Pancreas (tissue), 10 donors: ENCODE results near the gene KRTAP1-1. TPM values are rescaled to one million over a fixed set of nuclear protein-coding genes. Genes with fewer than 3 reads are reported as not detected.

ENCODE experiments used
- ATAC-seq, 4 donors: fragments of 200-7000 bp; cut with Tn5 transposase; one replicate each; pipeline versions ENCODE4 v1.8.0 to v1.9.1; 2020; ENCODE audit warnings: mild to moderate bottlenecking in 4 of 4, moderate library complexity in 4 of 4
- DNase-seq, 6 donors: peaks; one replicate each; pipeline ENCODE4 v3.0.0-alpha.2; 2020
- FAIRE-seq: peaks from 2 replicates; lab custom pipeline; 2012; peaks lifted over from hg19 to GRCh38; lab: Jason Lieb, UNC
- H3K27ac ChIP-seq, 4 donors: fragments of 200-600 bp; sonication (generic); 1 replicate in 3 of 4; 2 replicates in 1 of 4; pipeline versions ENCODE4 v1.5.0 to v1.8.0; 2020
- H3K27me3 ChIP-seq, 4 donors: fragments of 200-600 bp; one replicate each; pipeline ENCODE4 v1.8.0; 2021
- H3K36me3 ChIP-seq, 3 donors: fragments of 200-600 bp; sonication (generic) in 1 of 3; one replicate each; pipeline versions ENCODE4 v1.5.0 to v1.8.0; 2020 to 2021
- H3K4me1 ChIP-seq, 3 donors: fragments of 200-600 bp; one replicate each; pipeline ENCODE4 v1.8.0; 2021
- H3K4me3 ChIP-seq, 4 donors: fragments of 200-600 bp; sonication (generic) in 2 of 4; one replicate each; pipeline versions ENCODE4 v1.5.0 to v1.8.0; 2020 to 2021
- H3K9me3 ChIP-seq, 4 donors: fragments of 200-600 bp; one replicate each; pipeline ENCODE4 v1.8.0; 2021
- WGBS, 2 donors: extraction: QIAGEN DNeasy Blood & Tissue Kit; methylation state at CpG; one replicate each; pipeline ENCODE4 v1.1.7; 2013; 5-methylcytosine and 5-hydroxymethylcytosine counted together
- intact Hi-C, 3 donors: fragments of 100-400 bp; cut with DNase I; formaldehyde crosslinking; loops; one replicate each; pipeline versions ENCODE4 v1.11.1 to v1.14.2; 2022
- polyA plus RNA-seq, 2 donors: library from polyadenylated mRNA; stranded (reverse); fragments of 200-250 nt; gene quantifications; one replicate each; pipeline ENCODE4 v1.2.3, GENCODE V29; 2013
- total RNA-seq, 6 donors: library from RNA; stranded (reverse); fragmentation: NEBNext Ultra II Directional in 4 of 6; extraction: Animal tissue kit (Norgen Biotek cat#: 25700) in 4 of 6; gene quantifications; one replicate each; pipeline versions ENCODE4 v1.2.1 to v1.2.4, GENCODE V29; 2021 to 2023
- TF ChIP-seq, protein P1 (sequence below), 4 donors: fragments of 200-600 bp; sonication (generic) in 3 of 4; IDR thresholded peaks; one replicate each; pipeline versions ENCODE4 v1.5.0 to v1.8.0; 2021; ENCODE audit warnings: antibody characterized with exemption in 4 of 4
- donor health status: healthy with polysubstance abuse.
- donor health status: DM: no; HTN: no; CAD: no; lungs with moderate emphysema.
- donor health status: DM: no; HTN: no; CAD: no.
- donor health status: control.
- donor health status: control.
- donor health status: Bipolar disorder and iron deficiency.
- donor health status: DM: yes; HTN: yes; CAD: no.
- donor health status: DM: no; HTN: no; CAD: no.
- donor health status: DM: no; HTN: no; CAD: no.
- donor health status: DM: yes; HTN: yes; CAD: no.

The KRTAP1-1 gene
- total and polyA plus RNA-seq, 8 donors = 0.16 to 0.68 (median 0.39) TPM; not detected in 4

- DNase-seq (no peak), FAIRE-seq (no peak), ATAC-seq (no peak)
- Histone ChIP-seq H3K27ac (no peak overlapping the region), H3K36me3 (no peaks in the 10 kb centered on the region), H3K4me1 (no peaks in the 10 kb centered on the region), H3K4me3 (no peak overlapping the region), H3K27me3 (no peaks in the 10 kb centered on the region), H3K9me3 (no peaks in the 10 kb centered on the region)
- intact Hi-C loops = no loop called here
- TF ChIP-seq, protein P1, sequence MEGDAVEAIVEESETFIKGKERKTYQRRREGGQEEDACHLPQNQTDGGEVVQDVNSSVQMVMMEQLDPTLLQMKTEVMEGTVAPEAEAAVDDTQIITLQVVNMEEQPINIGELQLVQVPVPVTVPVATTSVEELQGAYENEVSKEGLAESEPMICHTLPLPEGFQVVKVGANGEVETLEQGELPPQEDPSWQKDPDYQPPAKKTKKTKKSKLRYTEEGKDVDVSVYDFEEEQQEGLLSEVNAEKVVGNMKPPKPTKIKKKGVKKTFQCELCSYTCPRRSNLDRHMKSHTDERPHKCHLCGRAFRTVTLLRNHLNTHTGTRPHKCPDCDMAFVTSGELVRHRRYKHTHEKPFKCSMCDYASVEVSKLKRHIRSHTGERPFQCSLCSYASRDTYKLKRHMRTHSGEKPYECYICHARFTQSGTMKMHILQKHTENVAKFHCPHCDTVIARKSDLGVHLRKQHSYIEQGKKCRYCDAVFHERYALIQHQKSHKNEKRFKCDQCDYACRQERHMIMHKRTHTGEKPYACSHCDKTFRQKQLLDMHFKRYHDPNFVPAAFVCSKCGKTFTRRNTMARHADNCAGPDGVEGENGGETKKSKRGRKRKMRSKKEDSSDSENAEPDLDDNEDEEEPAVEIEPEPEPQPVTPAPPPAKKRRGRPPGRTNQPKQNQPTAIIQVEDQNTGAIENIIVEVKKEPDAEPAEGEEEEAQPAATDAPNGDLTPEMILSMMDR (IDR thresholded peaks at IDR 0.05) = no peak
- WGBS, 2 donors = 24 to 29% methylated on average over 1 of the region's 1 CpG
These were observed 46.1 kb downstream of the KRTAP1-1 start for GRCh38 chr17:40995116-40995515.

DNA sequence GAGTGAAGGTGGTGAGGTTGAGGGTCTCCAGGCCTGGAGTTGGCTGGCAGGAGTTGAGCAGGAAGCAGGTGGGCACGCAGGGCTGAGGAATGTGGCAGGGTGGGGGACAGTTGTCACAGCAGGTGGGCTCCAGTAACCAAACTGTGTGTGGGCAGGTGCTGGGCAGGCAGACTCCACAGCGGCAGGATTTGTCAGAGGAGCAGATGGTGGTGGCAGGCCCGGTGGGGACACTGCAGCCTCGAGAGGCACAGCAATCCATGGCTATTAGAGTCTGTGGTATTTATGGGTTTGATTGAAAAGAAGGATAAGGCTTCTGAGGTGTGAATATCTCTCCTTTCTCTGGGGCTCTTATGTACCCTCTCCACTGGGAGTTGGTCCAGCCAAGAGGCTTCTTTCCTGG, 47.4 kb downstream of the KRTAP1-1 start, which contains the start of gene KRTAP3-3:
Gene KRTAP3-3, minus strand, starts transcription at position 326 of the 400 bp plus-strand sequence. Its CDS starts 67 bp downstream, at position 259.
- WGBS, 2 donors = 56 to 71% methylated on average over 4 of the region's 4 CpGs
- no peaks in the 10 kb centered on the region for H3K4me1 ChIP-seq
- FAIRE-seq = no peak

DNA sequence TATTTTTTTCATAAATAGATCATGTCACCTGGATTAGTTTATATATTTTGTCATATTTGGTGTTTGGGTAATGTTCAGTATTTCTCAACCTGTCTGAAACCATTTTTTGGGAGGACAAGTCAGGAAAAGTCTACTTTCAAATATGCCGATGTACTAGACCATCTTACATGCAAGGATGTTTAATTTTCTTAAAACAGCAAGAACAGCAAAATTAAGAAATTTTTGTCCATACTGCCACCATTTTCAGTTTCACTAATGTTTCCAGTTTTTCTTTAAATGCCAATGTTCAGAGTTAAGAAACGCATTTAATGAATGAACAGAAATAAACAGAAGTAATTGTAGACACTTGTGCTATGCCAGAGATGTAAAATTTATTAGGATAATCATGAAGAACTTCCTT, 48.2 kb downstream of the KRTAP1-1 start:
- Histone ChIP-seq H3K4me1 (no peaks in the 10 kb centered on the region), H3K36me3 (no peaks in the 10 kb centered on the region), H3K9me3 (no peaks in the 10 kb centered on the region), H3K27ac (no peak overlapping the region), H3K4me3 (no peak overlapping the region), H3K27me3 (no peaks in the 10 kb centered on the region)
- FAIRE-seq = no peak
- TF ChIP-seq, protein P1 (IDR thresholded peaks at IDR 0.05) = no peak
- intact Hi-C loops = no loop called here
- WGBS, 2 donors = 73 to 86% methylated on average over 2 of the region's 2 CpGs
- no peak for ATAC-seq
- DNase-seq = no peak

More for the DNA sequence above, 47.4 kb downstream of the KRTAP1-1 start, which contains the start of gene KRTAP3-3:
- H3K36me3 ChIP-seq = no peaks in the 10 kb centered on the region
- intact Hi-C loops = no loop called here
- no peak within 1 kb of the TSS for H3K4me3 ChIP-seq
- ATAC-seq (no peak), DNase-seq (no peak)
- H3K27ac ChIP-seq = no peak within 1 kb of the TSS
- H3K27me3 ChIP-seq = no peaks in the 10 kb centered on the region
- H3K9me3 ChIP-seq = no peaks in the 10 kb centered on the region
- TF ChIP-seq, protein P1 (IDR thresholded peaks at IDR 0.05) = no peak

DNA sequence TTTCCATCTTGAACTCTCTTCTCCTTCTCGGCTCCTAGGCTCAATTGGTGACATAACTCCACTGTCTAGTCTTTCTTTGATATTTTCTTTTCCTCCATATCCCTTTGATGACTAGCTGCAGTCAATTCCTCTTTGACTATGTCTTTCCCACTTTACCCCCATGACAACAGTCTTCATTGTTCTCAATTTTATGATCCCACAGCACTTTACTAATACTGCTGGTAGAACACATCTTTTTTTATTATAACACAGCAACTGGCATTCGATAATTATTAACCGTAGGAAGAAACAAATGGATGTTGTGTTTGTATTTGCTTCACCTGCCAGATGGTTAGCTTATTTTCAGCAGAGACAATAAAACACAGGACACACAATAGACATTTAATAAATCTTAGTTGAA, 48.6 kb downstream of the KRTAP1-1 start:
- intact Hi-C loops = no loop called here
- no peak overlapping the region for H3K4me3 ChIP-seq
- H3K4me1 ChIP-seq = no peaks in the 10 kb centered on the region
- ATAC-seq (no peak), DNase-seq (no peak), FAIRE-seq (no peak)
- WGBS, 2 donors = 46 to 59% methylated on average over 3 of the region's 3 CpGs
- TF ChIP-seq, protein P1 (IDR thresholded peaks at IDR 0.05) = no peak
- no peaks in the 10 kb centered on the region for H3K9me3 ChIP-seq
- no peak overlapping the region for H3K27ac ChIP-seq
- no peaks in the 10 kb centered on the region for H3K36me3 ChIP-seq
- no peaks in the 10 kb centered on the region for H3K27me3 ChIP-seq

Other genes starting within 250 kb of the KRTAP1-1 start
Only the 30 nearest of the 37 such genes appear.
- gene KRT12, start 174.2 kb downstream of the KRTAP1-1 start, total RNA-seq = not detected
- gene KRT12, start 174.2 kb downstream of the KRTAP1-1 start, polyA plus RNA-seq = not detected
- gene KRT20, start 156.2 kb downstream of the KRTAP1-1 start, total RNA-seq = under 1 TPM in 1 of 6 donors, not detected in 5; 0.63 TPM
- gene KRT20, start 156.2 kb downstream of the KRTAP1-1 start, polyA plus RNA-seq = under 1 TPM in 1 of 2 donors, not detected in 1; 0.46 TPM
- 10 to 100 TPM in 2 of 6 donors, 1 to 10 TPM in 1, under 1 TPM in 3; 0.78 to 17.7 (median 1.1) TPM for gene KRT23, start 103.8 kb downstream of the KRTAP1-1 start, total RNA-seq
- 1 to 10 TPM in 1 of 2 donors, under 1 TPM in 1; 0.59 to 7.6 TPM for gene KRT23, start 103.8 kb downstream of the KRTAP1-1 start, polyA plus RNA-seq
- gene KRT39, start 74.5 kb downstream of the KRTAP1-1 start, total RNA-seq = not detected
- gene KRT39, start 74.5 kb downstream of the KRTAP1-1 start, polyA plus RNA-seq = not detected
- under 1 TPM in 3 of 6 donors, not detected in 3; 0.09 to 0.24 (median 0.20) TPM for gene KRT40, start 57.1 kb downstream of the KRTAP1-1 start, total RNA-seq
- gene KRT40, start 57.1 kb downstream of the KRTAP1-1 start, polyA plus RNA-seq = 1 to 10 TPM in 1 of 2 donors, under 1 TPM in 1; 0.61 to 1.0 TPM
- gene KRTAP3-3, start 47.3 kb downstream of the KRTAP1-1 start, total RNA-seq = not detected
- under 1 TPM in 1 of 2 donors, not detected in 1; 0.30 TPM for gene KRTAP3-3, start 47.3 kb downstream of the KRTAP1-1 start, polyA plus RNA-seq
- gene KRTAP3-2, start 41.5 kb downstream of the KRTAP1-1 start, total RNA-seq = not detected
- gene KRTAP3-2, start 41.5 kb downstream of the KRTAP1-1 start, polyA plus RNA-seq = not detected
- gene KRTAP3-1, start 32.3 kb downstream of the KRTAP1-1 start, total RNA-seq = not detected
- under 1 TPM in 1 of 2 donors, not detected in 1; 0.19 TPM for gene KRTAP3-1, start 32.3 kb downstream of the KRTAP1-1 start, polyA plus RNA-seq
- not detected for gene KRTAP1-5, start 14.2 kb downstream of the KRTAP1-1 start, total RNA-seq
- gene KRTAP1-5, start 14.2 kb downstream of the KRTAP1-1 start, polyA plus RNA-seq = not detected
- gene KRTAP1-4, start 11.3 kb downstream of the KRTAP1-1 start, total RNA-seq = not detected
- gene KRTAP1-4, start 11.3 kb downstream of the KRTAP1-1 start, polyA plus RNA-seq = not detected
- not detected for gene KRTAP1-3, start 6.6 kb downstream of the KRTAP1-1 start, total RNA-seq
- not detected for gene KRTAP1-3, start 6.6 kb downstream of the KRTAP1-1 start, polyA plus RNA-seq
- not detected for gene KRTAP2-1, start 5.9 kb upstream of the KRTAP1-1 start, total RNA-seq
- not detected for gene KRTAP2-1, start 5.9 kb upstream of the KRTAP1-1 start, polyA plus RNA-seq
- not detected for gene KRTAP2-2, start 13.8 kb upstream of the KRTAP1-1 start, total RNA-seq
- gene KRTAP2-2, start 13.8 kb upstream of the KRTAP1-1 start, polyA plus RNA-seq = not detected
- gene KRTAP2-3, start 18.7 kb upstream of the KRTAP1-1 start, total RNA-seq = not detected
- gene KRTAP2-3, start 18.7 kb upstream of the KRTAP1-1 start, polyA plus RNA-seq = not detected
- gene KRTAP2-4, start 24.4 kb upstream of the KRTAP1-1 start, total RNA-seq = not detected
- not detected for gene KRTAP2-4, start 24.4 kb upstream of the KRTAP1-1 start, polyA plus RNA-seq
- not detected for gene KRTAP4-7, start 42.7 kb upstream of the KRTAP1-1 start, total RNA-seq
- gene KRTAP4-7, start 42.7 kb upstream of the KRTAP1-1 start, polyA plus RNA-seq = not detected
- gene KRTAP4-8, start 56.7 kb upstream of the KRTAP1-1 start, total RNA-seq = not detected
- not detected for gene KRTAP4-8, start 56.7 kb upstream of the KRTAP1-1 start, polyA plus RNA-seq
- not detected for gene KRTAP4-16, start 60.8 kb upstream of the KRTAP1-1 start, total RNA-seq
- gene KRTAP4-16, start 60.8 kb upstream of the KRTAP1-1 start, polyA plus RNA-seq = not detected
- not detected for gene KRTAP4-9, start 63.9 kb upstream of the KRTAP1-1 start, total RNA-seq
- not detected for gene KRTAP4-9, start 63.9 kb upstream of the KRTAP1-1 start, polyA plus RNA-seq
- gene KRTAP4-11, start 76.9 kb upstream of the KRTAP1-1 start, total RNA-seq = not detected
- gene KRTAP4-11, start 76.9 kb upstream of the KRTAP1-1 start, polyA plus RNA-seq = not detected
- gene KRTAP4-12, start 82.7 kb upstream of the KRTAP1-1 start, total RNA-seq = not detected
- not detected for gene KRTAP4-12, start 82.7 kb upstream of the KRTAP1-1 start, polyA plus RNA-seq
- gene KRTAP4-6, start 99.1 kb upstream of the KRTAP1-1 start, total RNA-seq = not detected
- not detected for gene KRTAP4-6, start 99.1 kb upstream of the KRTAP1-1 start, polyA plus RNA-seq
- not detected for gene KRTAP4-5, start 108.4 kb upstream of the KRTAP1-1 start, total RNA-seq
- not detected for gene KRTAP4-5, start 108.4 kb upstream of the KRTAP1-1 start, polyA plus RNA-seq
- gene KRTAP4-4, start 119.3 kb upstream of the KRTAP1-1 start, total RNA-seq = not detected
- gene KRTAP4-4, start 119.3 kb upstream of the KRTAP1-1 start, polyA plus RNA-seq = not detected
- not detected for gene KRTAP4-3, start 126.8 kb upstream of the KRTAP1-1 start, total RNA-seq
- gene KRTAP4-3, start 126.8 kb upstream of the KRTAP1-1 start, polyA plus RNA-seq = not detected
- not detected for gene KRTAP4-2, start 136.8 kb upstream of the KRTAP1-1 start, total RNA-seq
- not detected for gene KRTAP4-2, start 136.8 kb upstream of the KRTAP1-1 start, polyA plus RNA-seq
- not detected for gene KRTAP4-1, start 143.5 kb upstream of the KRTAP1-1 start, total RNA-seq
- gene KRTAP4-1, start 143.5 kb upstream of the KRTAP1-1 start, polyA plus RNA-seq = not detected
- not detected for gene KRTAP9-1, start 148.4 kb upstream of the KRTAP1-1 start, total RNA-seq
- not detected for gene KRTAP9-1, start 148.4 kb upstream of the KRTAP1-1 start, polyA plus RNA-seq
- gene KRTAP9-2, start 185.2 kb upstream of the KRTAP1-1 start, total RNA-seq = not detected
- gene KRTAP9-2, start 185.2 kb upstream of the KRTAP1-1 start, polyA plus RNA-seq = not detected
- gene KRTAP9-3, start 191.0 kb upstream of the KRTAP1-1 start, total RNA-seq = not detected
- not detected for gene KRTAP9-3, start 191.0 kb upstream of the KRTAP1-1 start, polyA plus RNA-seq